Smooth muscle cell (in vitro differentiated cells): Measurements from ENCODE around the gene NAA25. TPM values are rescaled to one million over a fixed set of nuclear protein-coding genes. Genes with fewer than 3 reads are reported as not detected.
"Not testable (repeated sequence)": the region's sequence is repeated elsewhere in the genome, so short reads cannot be mapped to it uniquely, and the experiment has no call there.

Experiments used
- DNase-seq: peaks from one replicate; lab custom pipeline; 2025; ENCODE audit not compliant: unreplicated experiment; lab: John Stamatoyannopoulos, UW
- H2AFZ ChIP-seq: fragments of 200-600 bp; sonication (generic); 2 replicates; pipeline ENCODE4 v1.6.0; 2016; ENCODE audit warnings: antibody characterized with exemption, low read depth, mild to moderate bottlenecking
- H3F3A ChIP-seq: fragments of 200-600 bp; sonication (generic); 2 replicates; pipeline ENCODE4 v1.6.0; 2017; ENCODE audit warnings: antibody characterized with exemption, low read depth
- H3K27ac ChIP-seq: fragments of 200-600 bp; sonication (generic); 2 replicates; pipeline ENCODE4 v1.5.1; 2016; ENCODE audit warnings: low read depth, mild to moderate bottlenecking
- H3K27me3 ChIP-seq: fragments of 200-600 bp; sonication (generic); 2 replicates; pipeline ENCODE4 v1.6.1; 2016; ENCODE audit warnings: low read depth, mild to moderate bottlenecking
- H3K36me3 ChIP-seq: fragments of 200-600 bp; sonication (generic); 2 replicates; pipeline ENCODE4 v1.5.1; 2016; ENCODE audit warnings: low read depth
- H3K4me1 ChIP-seq: fragments of 200-600 bp; sonication (generic); 2 replicates; pipeline ENCODE4 v1.5.1; 2016; ENCODE audit warnings: low read depth
- H3K4me2 ChIP-seq: fragments of 200-600 bp; sonication (generic); 2 replicates; pipeline ENCODE4 v1.6.0; 2016; ENCODE audit warnings: mild to moderate bottlenecking
- H3K4me3 ChIP-seq: fragments of 200-600 bp; sonication (generic); 2 replicates; pipeline ENCODE4 v1.5.1; 2016; ENCODE audit warnings: mild to moderate bottlenecking
- H3K79me2 ChIP-seq: fragments of 200-600 bp; sonication (generic); 2 replicates; pipeline ENCODE4 v1.6.0; 2016; ENCODE audit warnings: low read depth, mild to moderate bottlenecking
- H3K9ac ChIP-seq: fragments of 200-600 bp; sonication (generic); 2 replicates; pipeline ENCODE4 v1.6.0; 2016; ENCODE audit warnings: low read depth
- H3K9me3 ChIP-seq: fragments of 200-600 bp; sonication (generic); replicated peaks from 2 replicates; pipeline ENCODE4 v1.5.1; 2016; ENCODE audit warnings: low read depth
- H4K20me1 ChIP-seq: fragments of 200-600 bp; sonication (generic); 2 replicates; pipeline ENCODE4 v1.6.0; 2016; ENCODE audit warnings: low read depth
- WGBS: methylation state at CpG from one replicate; pipeline ENCODE4 v1.1.7; 2016; ENCODE audit warnings: low lambda C conversion rate; 5-methylcytosine and 5-hydroxymethylcytosine counted together
- polyA plus RNA-seq: library from polyadenylated mRNA; unstranded; fragments of >200 nt; fragmentation: Nextera tagmentation; extraction: Ambion mirVana; gene quantifications from 2 replicates; pipeline ENCODE4 v1.2.1, GENCODE V29; 2016
- total RNA-seq: library from RNA; depleted of rRNA; stranded (reverse); fragments of >200 nt; gene quantifications from 2 replicates; pipeline ENCODE4 v1.2.3, GENCODE V29; 2014
- TF ChIP-seq, protein P1 (sequence below): fragments of 200-600 bp; sonication (generic); IDR thresholded peaks from 2 replicates; pipeline ENCODE4 v1.5.1; 2017; ENCODE audit warnings: borderline replicate concordance, mild to moderate bottlenecking, antibody characterized with exemption; ENCODE audit not compliant: insufficient read depth, poor library complexity, severe bottlenecking

Gene NAA25
- total and polyA plus RNA-seq, 2 experiments from 2014 or later: 14.7 to 19.8 TPM

DNA sequence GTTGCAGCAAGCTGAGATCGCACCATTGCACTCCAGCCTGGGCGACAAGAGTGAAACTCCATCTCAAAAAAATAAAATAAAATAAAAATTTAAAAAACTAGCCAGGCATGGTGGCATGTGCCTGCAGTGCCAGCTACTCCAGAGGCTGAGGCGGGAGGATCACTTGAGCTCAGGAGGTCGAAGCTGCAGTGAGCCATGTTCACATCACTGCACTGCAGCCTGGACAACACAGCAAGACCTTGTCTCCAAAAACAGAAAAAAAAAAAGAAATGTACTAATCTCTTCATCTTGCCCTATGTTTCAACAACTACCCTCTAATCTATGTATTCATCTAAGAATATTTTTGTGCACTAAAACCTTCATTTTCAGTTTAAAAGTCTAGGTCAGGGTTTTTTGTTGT, 6.5 kb downstream of the NAA25 start:
- TF ChIP-seq, protein P1, sequence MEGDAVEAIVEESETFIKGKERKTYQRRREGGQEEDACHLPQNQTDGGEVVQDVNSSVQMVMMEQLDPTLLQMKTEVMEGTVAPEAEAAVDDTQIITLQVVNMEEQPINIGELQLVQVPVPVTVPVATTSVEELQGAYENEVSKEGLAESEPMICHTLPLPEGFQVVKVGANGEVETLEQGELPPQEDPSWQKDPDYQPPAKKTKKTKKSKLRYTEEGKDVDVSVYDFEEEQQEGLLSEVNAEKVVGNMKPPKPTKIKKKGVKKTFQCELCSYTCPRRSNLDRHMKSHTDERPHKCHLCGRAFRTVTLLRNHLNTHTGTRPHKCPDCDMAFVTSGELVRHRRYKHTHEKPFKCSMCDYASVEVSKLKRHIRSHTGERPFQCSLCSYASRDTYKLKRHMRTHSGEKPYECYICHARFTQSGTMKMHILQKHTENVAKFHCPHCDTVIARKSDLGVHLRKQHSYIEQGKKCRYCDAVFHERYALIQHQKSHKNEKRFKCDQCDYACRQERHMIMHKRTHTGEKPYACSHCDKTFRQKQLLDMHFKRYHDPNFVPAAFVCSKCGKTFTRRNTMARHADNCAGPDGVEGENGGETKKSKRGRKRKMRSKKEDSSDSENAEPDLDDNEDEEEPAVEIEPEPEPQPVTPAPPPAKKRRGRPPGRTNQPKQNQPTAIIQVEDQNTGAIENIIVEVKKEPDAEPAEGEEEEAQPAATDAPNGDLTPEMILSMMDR: no peak
- Histone ChIP-seq H3K4me1 (peaks cover 5% of the 10 kb centered on the region), H3K36me3 (peaks cover 6% of the 10 kb centered on the region), H2AFZ (no peak overlapping the region), H3K9me3 (no peaks in the 10 kb centered on the region), H3F3A (no peaks in the 10 kb centered on the region), H4K20me1 (peaks cover 76% of the 10 kb centered on the region), H3K9ac (no peak overlapping the region), H3K27me3 (no peaks in the 10 kb centered on the region), H3K79me2 (peaks cover 99% of the 10 kb centered on the region), H3K4me2 (no peak overlapping the region), H3K4me3 (no peak overlapping the region), H3K27ac (no peak overlapping the region)
- 98% methylated on average over 4 of the region's 4 CpGs for WGBS
- no peak for DNase-seq

DNA sequence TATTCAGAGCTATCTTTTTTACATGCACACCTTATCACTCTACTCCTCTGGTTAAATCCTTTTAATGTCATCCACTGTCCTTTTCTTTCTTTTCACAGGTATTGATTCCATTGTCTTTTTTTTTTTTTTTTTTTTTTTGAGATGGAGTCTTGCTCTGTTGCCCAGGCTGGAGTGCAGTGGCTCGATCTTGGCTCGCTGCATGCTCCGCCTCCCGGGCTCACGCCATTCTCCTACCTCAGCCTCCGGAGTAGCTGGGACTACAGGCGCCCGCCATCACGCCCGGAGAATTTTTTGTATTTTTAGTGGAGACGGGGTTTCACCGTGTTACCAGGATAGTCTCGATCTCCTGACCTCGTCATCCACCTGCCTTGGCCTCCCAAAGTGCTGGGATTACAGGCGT, 8.1 kb downstream of the NAA25 start:
- not testable (repeated sequence) for H3F3A ChIP-seq, H3K4me1 ChIP-seq, H2AFZ ChIP-seq, H3K4me3 ChIP-seq, H3K36me3 ChIP-seq, H3K9ac ChIP-seq, H3K27ac ChIP-seq, DNase-seq, H3K27me3 ChIP-seq, H3K9me3 ChIP-seq, H3K4me2 ChIP-seq
- H4K20me1 ChIP-seq: peaks cover 76% of the 10 kb centered on the region
- peaks cover 99% of the 10 kb centered on the region for H3K79me2 ChIP-seq
- WGBS: 99% methylated on average over 15 of the region's 15 CpGs

DNA sequence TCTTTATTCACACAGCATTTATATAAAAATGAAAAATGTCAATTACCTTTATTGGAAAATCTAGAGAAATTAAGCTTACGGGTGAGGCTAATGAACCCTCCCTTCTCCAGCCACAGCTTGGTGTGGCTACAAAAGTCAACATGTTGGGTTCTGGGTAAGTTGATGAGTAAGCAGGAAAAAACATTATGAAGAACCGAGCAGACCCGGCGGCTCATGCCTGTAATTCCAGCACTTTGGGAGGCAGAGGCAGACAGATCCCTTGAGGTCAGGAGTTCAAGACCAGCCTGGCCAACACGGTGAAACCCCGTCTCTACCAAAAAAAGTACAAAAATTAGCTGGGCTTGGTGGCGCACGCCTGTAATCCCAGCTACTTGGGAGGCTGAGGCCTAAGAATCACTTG, 10.9 kb downstream of the NAA25 start:
- Histone ChIP-seq H3K9ac (no peak overlapping the region), H3K4me1 (no peaks in the 10 kb centered on the region), H2AFZ (no peak overlapping the region), H4K20me1 (peaks cover 64% of the 10 kb centered on the region), H3K36me3 (peaks cover 6% of the 10 kb centered on the region), H3K27ac (no peak overlapping the region), H3K79me2 (peaks cover 98% of the 10 kb centered on the region), H3K27me3 (no peaks in the 10 kb centered on the region), H3K4me3 (no peak overlapping the region), H3K4me2 (no peak overlapping the region), H3F3A (no peaks in the 10 kb centered on the region), H3K9me3 (no peaks in the 10 kb centered on the region)
- TF ChIP-seq, protein P1: no peak
- 92% methylated on average over 8 of the region's 8 CpGs for WGBS
- DNase-seq: no peak

DNA sequence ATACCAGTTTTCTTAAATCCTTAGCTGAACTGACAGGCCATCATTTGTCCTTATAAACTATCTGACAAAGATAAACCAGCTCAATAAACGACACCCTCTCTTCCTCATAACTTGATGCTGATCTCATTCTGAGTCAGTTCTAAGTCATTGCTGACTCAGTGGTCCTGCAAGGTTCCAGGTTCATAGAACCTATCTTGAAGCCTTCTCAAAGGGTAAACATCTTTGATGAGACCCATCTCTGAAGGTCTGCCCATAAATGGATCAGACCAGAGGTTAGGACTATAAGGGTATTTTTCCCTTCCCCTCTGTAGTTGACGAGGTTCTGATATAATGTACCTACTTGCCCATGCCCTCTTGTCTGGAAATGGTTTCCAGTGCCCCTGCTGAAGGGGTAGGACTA, 11.9 kb downstream of the NAA25 start:
- Histone ChIP-seq H3K4me3 (no peak overlapping the region), H3K27me3 (no peaks in the 10 kb centered on the region), H3K9me3 (no peaks in the 10 kb centered on the region), H3K4me1 (no peaks in the 10 kb centered on the region), H3K36me3 (peaks cover 6% of the 10 kb centered on the region), H3K9ac (no peak overlapping the region), H3K79me2 (peaks cover 88% of the 10 kb centered on the region), H3F3A (no peaks in the 10 kb centered on the region), H2AFZ (no peak overlapping the region), H3K27ac (peak overlapping the region; percentile 50), H4K20me1 (peaks cover 57% of the 10 kb centered on the region), H3K4me2 (no peak overlapping the region)
- WGBS: 43% methylated on average over 2 of the region's 2 CpGs
- TF ChIP-seq, protein P1: no peak
- no peak for DNase-seq
